AG09309 (cell line): ENCODE data around the gene SLC25A27.

Experiments used
- DNase-seq: peaks from one replicate; pipeline ENCODE4 v3.0.0-alpha.2; 2010; ENCODE audit warnings: low read depth
- H3K4me3 ChIP-seq: 2 replicates; pipeline ENCODE4 v1.5.1; 2011; ENCODE audit warnings: mild to moderate bottlenecking, low read depth, low read length, moderate library complexity; ENCODE audit not compliant: control insufficient read depth
- CTCF ChIP-seq: IDR thresholded peaks from 2 replicates; pipeline ENCODE4 v1.5.1; 2011; ENCODE audit warnings: mild to moderate bottlenecking, low read depth, low read length, inconsistent platforms; ENCODE audit not compliant: insufficient read depth, control insufficient read depth; ENCODE audit errors: missing control alignments

The SLC25A27 gene

DNA sequence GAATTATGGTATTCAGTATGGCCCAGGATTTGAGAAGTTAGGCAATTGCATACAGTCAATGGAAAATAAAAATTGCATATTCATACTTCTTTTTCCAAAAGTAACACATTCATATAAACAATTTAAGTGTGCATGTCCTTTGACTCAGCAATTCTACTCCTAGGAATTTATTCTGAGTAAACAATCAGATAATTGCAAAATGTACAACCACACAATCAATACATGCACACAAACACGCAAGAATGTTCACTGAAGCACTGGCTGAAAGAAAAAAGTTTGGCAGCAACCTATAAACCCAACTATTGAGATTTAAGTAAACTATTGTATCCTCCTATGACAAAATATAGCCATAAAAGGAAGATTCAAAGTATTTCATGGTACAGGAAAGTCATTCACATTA lies 1.8 kb upstream of the SLC25A27 start:
- no peak overlapping the region for H3K4me3 ChIP-seq
- no peak for DNase-seq
- no peak for TF ChIP-seq CTCF

DNA sequence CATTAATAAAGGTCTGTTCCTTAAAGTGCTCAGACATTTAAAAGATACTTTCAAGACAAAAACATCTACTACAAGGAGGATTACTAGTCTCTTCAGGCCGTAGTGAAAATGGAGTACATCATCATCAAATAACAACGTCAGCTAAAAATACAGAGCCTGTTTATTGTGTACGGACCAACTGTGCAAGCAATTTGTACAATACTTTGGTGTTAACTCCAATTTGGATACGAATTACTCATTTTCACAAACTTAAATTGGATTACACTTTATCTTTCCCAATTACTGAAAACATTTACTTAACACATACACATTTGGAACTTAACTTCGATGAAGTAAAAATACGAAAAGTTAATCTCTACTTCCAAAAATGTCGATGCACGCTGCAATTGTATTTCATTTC lies 959 bp upstream of the SLC25A27 start:
- TF ChIP-seq CTCF, result no peak
- no peak overlapping the region for H3K4me3 ChIP-seq
- DNase-seq, result no peak

DNA sequence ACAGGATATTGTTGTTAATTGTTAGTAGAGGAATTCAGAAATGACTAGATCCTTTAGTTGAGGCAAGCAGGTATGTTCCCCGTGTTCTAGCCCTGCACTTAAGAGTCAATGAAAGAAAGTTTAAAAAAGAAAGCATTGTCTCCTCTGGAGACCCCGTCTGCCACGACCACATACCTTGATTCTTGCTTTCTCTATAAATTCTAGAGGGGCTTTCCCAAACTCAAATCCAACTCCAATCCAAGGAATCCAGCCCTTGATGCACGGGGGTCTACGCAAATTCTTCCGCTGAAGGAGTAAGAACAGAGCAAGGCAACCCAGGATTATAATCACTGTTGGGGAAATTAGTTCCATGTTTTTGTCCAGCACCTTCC lies 558 bp upstream of the SLC25A27 start:
- H3K4me3 ChIP-seq, result peak overlapping the region; percentile 76
- no peak for DNase-seq
- no peak for TF ChIP-seq CTCF

DNA sequence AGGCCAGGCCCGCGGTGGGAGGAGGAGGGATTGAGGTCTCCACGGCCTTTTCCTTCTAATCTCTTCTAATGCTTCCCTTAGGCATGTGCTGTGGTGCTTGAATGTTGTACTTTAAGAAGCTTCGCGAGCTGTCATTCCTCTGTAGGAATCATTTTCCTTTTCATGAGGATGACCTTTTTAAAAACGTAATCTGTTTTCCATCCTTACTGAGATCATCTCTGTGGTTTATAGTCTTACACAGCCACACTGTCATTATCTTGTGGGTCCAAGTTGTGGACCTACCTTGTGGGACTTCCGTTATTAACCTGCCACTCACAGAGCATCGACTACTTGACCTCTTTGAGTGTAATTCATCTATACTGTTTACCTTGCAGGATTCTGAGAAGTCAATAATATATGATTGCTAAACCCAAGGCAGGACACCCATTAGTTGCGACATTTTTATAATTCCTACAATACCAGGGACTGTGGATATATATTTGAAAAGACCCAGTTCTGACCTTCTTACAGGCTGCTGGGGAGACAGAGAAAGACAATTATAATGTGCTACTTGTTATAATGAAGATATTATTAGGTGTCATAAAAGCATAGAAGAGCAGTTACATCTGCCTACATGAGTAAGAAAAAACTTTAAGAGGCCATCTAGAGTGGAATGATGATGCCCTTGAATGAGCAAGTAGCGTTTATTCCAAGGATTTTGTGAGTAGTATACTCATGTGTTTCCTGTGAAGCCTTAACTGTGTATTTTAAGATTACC lies 842 bp downstream of the SLC25A27 start:
- peak overlapping the region; percentile 76 for H3K4me3 ChIP-seq
- no peak for TF ChIP-seq CTCF
- DNase-seq, result no peak

GRCh38 chr6:46655803-46656202 lies 3.0 kb downstream of the SLC25A27 start:
- peak; percentile 45 for TF ChIP-seq CTCF
- DNase-seq, result no peak
- no peak overlapping the region for H3K4me3 ChIP-seq

GRCh38 chr6:46657642-46658041 lies 4.9 kb downstream of the SLC25A27 start:
- DNase-seq, result no peak
- H3K4me3 ChIP-seq, result no peak overlapping the region
- no peak for TF ChIP-seq CTCF
